LNCaP clone FGC (cell line): ENCODE results near the gene NCOA1.

Source experiments
- DNase-seq: peaks from one replicate; pipeline ENCODE4 v3.0.0-alpha.2; 2011; ENCODE audit warnings: low read depth
- H3K4me3 ChIP-seq: 2 replicates; pipeline ENCODE4 v1.5.1; 2011; ENCODE audit warnings: mild to moderate bottlenecking, low read depth, low read length, control low read depth
- TF ChIP-seq, protein P1 (sequence below): IDR thresholded peaks from 2 replicates; pipeline ENCODE4 v1.5.1; 2012; ENCODE audit warnings: mild to moderate bottlenecking; ENCODE audit not compliant: control insufficient read depth, insufficient read depth; ENCODE audit errors: extremely low read depth

NCOA1 gene

DNA sequence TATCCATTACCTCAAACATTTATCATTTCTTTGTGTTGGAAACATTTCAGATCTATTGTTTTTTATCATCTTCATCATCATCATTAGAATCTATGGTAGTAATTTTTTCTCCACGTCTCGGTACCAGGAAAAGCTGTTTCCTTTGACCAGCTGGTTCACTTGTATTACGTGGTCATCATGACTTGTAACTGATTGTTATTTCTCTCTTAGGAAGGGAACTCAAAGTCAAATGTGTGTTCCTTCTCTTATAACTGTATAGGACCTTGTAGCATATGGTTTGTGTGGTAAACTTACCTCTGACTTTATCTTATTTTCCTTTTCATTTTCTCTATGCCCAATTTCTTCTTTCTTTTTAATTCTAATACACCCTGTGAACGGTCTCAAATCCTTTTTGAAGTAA lies 16.5 kb downstream of the NCOA1 start:
- TF ChIP-seq, protein P1, sequence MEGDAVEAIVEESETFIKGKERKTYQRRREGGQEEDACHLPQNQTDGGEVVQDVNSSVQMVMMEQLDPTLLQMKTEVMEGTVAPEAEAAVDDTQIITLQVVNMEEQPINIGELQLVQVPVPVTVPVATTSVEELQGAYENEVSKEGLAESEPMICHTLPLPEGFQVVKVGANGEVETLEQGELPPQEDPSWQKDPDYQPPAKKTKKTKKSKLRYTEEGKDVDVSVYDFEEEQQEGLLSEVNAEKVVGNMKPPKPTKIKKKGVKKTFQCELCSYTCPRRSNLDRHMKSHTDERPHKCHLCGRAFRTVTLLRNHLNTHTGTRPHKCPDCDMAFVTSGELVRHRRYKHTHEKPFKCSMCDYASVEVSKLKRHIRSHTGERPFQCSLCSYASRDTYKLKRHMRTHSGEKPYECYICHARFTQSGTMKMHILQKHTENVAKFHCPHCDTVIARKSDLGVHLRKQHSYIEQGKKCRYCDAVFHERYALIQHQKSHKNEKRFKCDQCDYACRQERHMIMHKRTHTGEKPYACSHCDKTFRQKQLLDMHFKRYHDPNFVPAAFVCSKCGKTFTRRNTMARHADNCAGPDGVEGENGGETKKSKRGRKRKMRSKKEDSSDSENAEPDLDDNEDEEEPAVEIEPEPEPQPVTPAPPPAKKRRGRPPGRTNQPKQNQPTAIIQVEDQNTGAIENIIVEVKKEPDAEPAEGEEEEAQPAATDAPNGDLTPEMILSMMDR, result no peak
- no peak for DNase-seq
- no peak overlapping the region for H3K4me3 ChIP-seq

DNA sequence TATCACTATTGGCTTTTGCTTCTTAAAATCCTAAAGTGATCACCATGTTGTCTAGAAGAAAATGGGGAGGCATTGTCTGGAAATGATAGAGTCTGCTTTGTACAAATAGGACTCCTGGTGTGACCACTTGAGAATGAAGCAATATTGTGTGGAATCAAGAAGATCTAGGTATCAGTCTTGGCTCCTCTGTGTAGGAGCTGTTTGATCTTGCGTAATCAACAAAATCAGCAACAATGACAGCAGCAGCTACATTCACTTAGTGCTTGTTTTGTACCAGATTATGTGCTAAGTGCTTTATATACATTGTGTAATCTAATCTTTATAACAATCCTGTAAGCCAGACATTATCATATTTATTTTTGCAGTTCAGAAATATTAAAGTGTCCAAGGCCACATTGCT lies 17.8 kb downstream of the NCOA1 start:
- no peak for DNase-seq
- no peak overlapping the region for H3K4me3 ChIP-seq

DNA sequence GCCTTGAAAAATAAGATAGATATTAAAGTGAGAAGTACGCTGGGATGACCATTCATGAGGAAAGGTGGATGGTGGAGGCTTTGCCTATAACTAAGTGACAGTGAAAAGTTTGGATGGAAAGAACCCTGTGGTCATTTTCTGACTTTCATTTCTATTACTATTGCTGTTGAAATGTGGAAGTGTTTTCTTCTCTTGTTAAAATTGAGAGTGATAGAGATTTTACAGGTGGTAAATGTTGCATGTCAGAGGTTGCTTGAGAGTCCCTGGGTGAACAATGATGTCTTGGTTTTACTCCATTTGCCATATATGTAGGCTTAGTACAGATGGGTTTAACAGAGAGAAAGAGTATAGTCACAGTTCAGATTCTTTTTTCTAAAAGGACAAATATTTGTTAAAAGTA lies 18.4 kb downstream of the NCOA1 start:
- no peak overlapping the region for H3K4me3 ChIP-seq
- TF ChIP-seq, protein P1, result no peak
- no peak for DNase-seq

More for the DNA sequence above, 17.8 kb downstream of the NCOA1 start:
- TF ChIP-seq, protein P1, result no peak

- TF ChIP-seq, protein P1, result no peak
- DNase-seq, result no peak
- no peak overlapping the region for H3K4me3 ChIP-seq
Measured at GRCh38 chr2:24509840-24510239, 18.8 kb downstream of the NCOA1 start.

DNA sequence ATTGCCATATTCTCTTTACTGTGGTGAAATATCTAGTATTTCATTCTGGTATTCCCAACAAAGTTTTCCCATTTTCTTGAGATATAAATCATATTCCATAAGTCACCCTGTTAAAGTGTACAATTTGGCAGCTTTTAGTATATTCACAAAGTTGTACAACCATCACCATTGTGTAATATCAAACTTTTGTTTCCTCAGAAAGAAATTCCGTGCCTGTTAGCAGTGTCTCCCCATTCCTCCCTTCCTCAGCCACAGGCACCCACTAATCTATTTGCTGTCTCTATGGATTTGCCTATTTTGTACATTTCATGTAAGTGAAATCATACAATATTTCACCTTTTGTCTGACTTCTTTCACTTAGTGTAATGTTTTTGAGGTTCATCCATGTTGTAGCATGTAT lies 19.7 kb downstream of the NCOA1 start:
- TF ChIP-seq, protein P1, result no peak
- H3K4me3 ChIP-seq, result no peak overlapping the region
- DNase-seq, result no peak

DNA sequence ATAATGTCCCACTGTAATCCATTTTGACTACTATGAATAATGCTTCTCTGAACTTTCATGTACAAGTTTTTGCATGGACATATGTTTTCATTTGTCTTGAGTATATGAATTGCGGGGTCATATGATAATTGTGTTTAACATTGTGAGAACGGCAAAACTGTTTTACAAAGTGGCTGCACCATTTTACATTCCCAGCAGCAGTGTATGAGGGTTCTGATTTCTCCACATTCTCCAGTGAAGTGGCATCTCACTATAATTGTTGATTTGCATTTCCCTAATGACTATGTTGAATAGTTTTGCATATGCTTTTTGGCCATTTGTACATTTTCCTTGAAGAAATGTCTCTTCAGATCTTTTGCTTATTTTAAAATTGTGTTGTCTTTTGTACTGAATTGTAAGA lies 20.1 kb downstream of the NCOA1 start:
- H3K4me3 ChIP-seq, result no peak overlapping the region
- TF ChIP-seq, protein P1, result no peak
- DNase-seq, result no peak

DNA sequence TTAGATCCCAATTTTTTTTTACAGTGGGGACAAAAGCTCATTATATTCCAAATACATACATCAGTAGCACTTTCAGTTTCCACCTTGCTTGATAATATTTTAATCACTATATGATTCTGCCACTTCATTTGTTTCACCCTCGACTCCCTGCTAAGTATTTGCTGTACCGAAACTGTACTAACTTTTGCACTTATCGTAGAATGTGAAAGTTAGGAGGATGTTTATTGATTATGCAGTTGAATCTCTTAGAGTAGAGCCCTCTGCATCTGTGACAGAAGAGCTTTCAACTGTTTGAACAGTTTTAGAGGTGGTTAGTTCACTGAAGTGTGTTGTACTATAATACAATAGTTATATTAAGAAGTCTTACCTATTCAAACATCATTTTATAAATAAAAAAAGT lies 20.8 kb downstream of the NCOA1 start:
- no peak overlapping the region for H3K4me3 ChIP-seq
- DNase-seq, result no peak
- TF ChIP-seq, protein P1, result no peak
